ENCODE data around the gene SLC32A1. TPM values are rescaled to one million over a fixed set of nuclear protein-coding genes. Genes with fewer than 3 reads are reported as not detected.

Gene SLC32A1
- total RNA-seq, 1 experiment from 2014 or later: not detected

- DNase-seq (ENCODE audit: low read depth, low spot score) (peak; percentile 23), ATAC-seq (no peak)
- no TSS peak for BruUV-seq (replicated peaks)
- POLR2A ChIA-PET: no interaction called here
- RAD21 ChIA-PET (ENCODE audit: low non-redundant PET in 1 of 2, low total read pairs in 2 of 2, uncharacterized antibody in 2 of 2, unreplicated experiment in 2 of 2): no interaction called here
- Histone ChIP-seq H3K4me2 (ENCODE audit: low read length) (no peak overlapping the region), H3K9me2 (ENCODE audit: insufficient read depth) (no peaks in the 10 kb centered on the region), H3K9me3 (ENCODE audit: control insufficient read depth in 1 of 2, insufficient read depth in 1 of 2, low read depth in 1 of 2, low read length in 2 of 2) (no peaks in the 10 kb centered on the region), H3K9ac (ENCODE audit: low read length) (no peak overlapping the region), H3K79me2 (ENCODE audit: insufficient read depth, low read length) (peaks cover 25% of the 10 kb centered on the region), H3K27ac (ENCODE audit: low read depth, low read length) (no peak overlapping the region), H3K36me3 (ENCODE audit: control insufficient read depth in 1 of 2, insufficient read depth in 2 of 2, low read length in 2 of 2) (peaks cover under 1 to 3% of the 10 kb centered on the region in 2 experiments; a peak in 2 of 4 replicates), H4K20me1 (ENCODE audit: insufficient read depth) (no peaks in the 10 kb centered on the region), H3K4me3 (replicated peaks in 1 of 2; ENCODE audit: low read depth in 1 of 2, low read length in 2 of 2) (no peak overlapping the region), H3K4me1 (ENCODE audit: control insufficient read depth in 1 of 2, insufficient read depth in 2 of 2, low read length in 2 of 2) (peaks cover 8 to 24% of the 10 kb centered on the region in 2 experiments; a peak in 3 of 4 replicates), H3K27me3 (ENCODE audit: insufficient read depth, low read length) (peaks cover 11% of the 10 kb centered on the region; the same call in 1 of the 2 replicates), H2AFZ (ENCODE audit: low read depth, low read length, poor library complexity, severe bottlenecking) (peak overlapping the region; percentile 74)
- CTCF ChIA-PET: interaction anchor here (1.7 kb wide), 1 partner anchor 15 kb away, joined by 6 read pairs; no protein-coding TSS in a partner anchor
- intact Hi-C loops (cut with micrococcal nuclease): no loop called here
- TF ChIP-seq POLR2AphosphoS5 (IDR thresholded peaks at IDR 0.05; ENCODE audit: low read depth, low read length) (no peak), SP1 (IDR thresholded peaks at IDR 0.05; ENCODE audit: low read depth) (no peak), POLR2A (IDR thresholded peaks at IDR 0.05; ENCODE audit: borderline replicate concordance, extremely low read depth, insufficient read depth, insufficient read length) (no peak), CEBPB (IDR thresholded peaks at IDR 0.05; ENCODE audit: low read depth) (no peak), FOSL1 (IDR thresholded peaks at IDR 0.05; ENCODE audit: low read depth) (no peak), REST (IDR thresholded peaks at IDR 0.05; ENCODE audit: low read depth) (no peak), SRF (IDR thresholded peaks at IDR 0.05; ENCODE audit: low read depth) (no peak), EZH2phosphoT487 (IDR thresholded peaks at IDR 0.05; ENCODE audit: borderline replicate concordance) (no peak), CBX3 (IDR thresholded peaks at IDR 0.05; ENCODE audit: low read depth) (no peak), ZBTB33 (IDR thresholded peaks at IDR 0.05; ENCODE audit: extremely low read depth, insufficient replicate concordance, low read length) (no peak), ZNF274 (IDR thresholded peaks at IDR 0.05; ENCODE audit: low read depth, low read length) (no peak), TCF7L2 (IDR thresholded peaks at IDR 0.05; ENCODE audit: borderline replicate concordance, extremely low read depth, insufficient read depth, insufficient read length) (no peak), ELF1 (IDR thresholded peaks at IDR 0.05; ENCODE audit: borderline replicate concordance, low read depth) (no peak), MAX (IDR thresholded peaks at IDR 0.05) (no peak)
Observed at GRCh38 chr20:38745757-38746156, 21.5 kb downstream of the SLC32A1 start.
